Hepatocyte (in vitro differentiated cells): ENCODE data around the gene FAF1. TPM values are rescaled to one million over a fixed set of nuclear protein-coding genes. Genes with fewer than 3 reads are reported as not detected.

Source experiments
- DNase-seq: peaks from one replicate; pipeline ENCODE4 v3.0.0-alpha.2; 2016; ENCODE audit warnings: low spot score
- H2AFZ ChIP-seq: fragments of 200-600 bp; sonication (generic); 2 replicates; pipeline ENCODE4 v1.6.0; 2016; ENCODE audit warnings: antibody characterized with exemption, mild to moderate bottlenecking
- H3K27ac ChIP-seq: fragments of 200-600 bp; sonication (generic); 2 replicates; pipeline ENCODE4 v1.5.1; 2016; ENCODE audit warnings: mild to moderate bottlenecking
- H3K27me3 ChIP-seq: fragments of 200-600 bp; sonication (generic); 2 replicates; pipeline ENCODE4 v1.6.1; 2016
- H3K36me3 ChIP-seq: fragments of 200-600 bp; sonication (generic); replicated peaks from 2 replicates; pipeline ENCODE4 v1.5.1; 2016; ENCODE audit warnings: low read depth; ENCODE audit not compliant: insufficient read depth
- H3K4me1 ChIP-seq: fragments of 200-600 bp; sonication (generic); 2 replicates; pipeline ENCODE4 v1.5.1; 2016; ENCODE audit warnings: mild to moderate bottlenecking, moderate library complexity; ENCODE audit not compliant: insufficient read depth
- H3K4me2 ChIP-seq: fragments of 200-600 bp; sonication (generic); 2 replicates; pipeline ENCODE4 v1.6.0; 2016
- H3K4me3 ChIP-seq: fragments of 200-600 bp; sonication (generic); 2 replicates; pipeline ENCODE4 v1.5.1; 2016; ENCODE audit warnings: mild to moderate bottlenecking
- H3K79me2 ChIP-seq: fragments of 200-600 bp; sonication (generic); 2 replicates; pipeline ENCODE4 v1.6.0; 2017; ENCODE audit warnings: mild to moderate bottlenecking
- H3K9me2 ChIP-seq: fragments of 200-600 bp; sonication (generic); replicated peaks from 2 replicates; pipeline ENCODE4 v1.6.0; 2017; ENCODE audit warnings: mild to moderate bottlenecking; ENCODE audit not compliant: insufficient read depth
- H3K9me3 ChIP-seq: fragments of 200-600 bp; sonication (generic); 2 replicates; pipeline ENCODE4 v1.5.1; 2016; ENCODE audit warnings: low read depth, mild to moderate bottlenecking
- H4K20me1 ChIP-seq: fragments of 200-600 bp; sonication (generic); 2 replicates; pipeline ENCODE4 v1.6.0; 2016; ENCODE audit warnings: mild to moderate bottlenecking; ENCODE audit not compliant: insufficient read depth, poor library complexity, severe bottlenecking
- CTCF ChIP-seq: fragments of 200-600 bp; sonication (generic); IDR thresholded peaks from 2 replicates; pipeline ENCODE4 v1.5.1; 2016; ENCODE audit warnings: antibody characterized with exemption, mild to moderate bottlenecking; ENCODE audit not compliant: poor library complexity
- EZH2 ChIP-seq: fragments of 200-600 bp; sonication (generic); IDR thresholded peaks from 2 replicates; pipeline ENCODE4 v1.6.1; 2016; ENCODE audit warnings: antibody characterized with exemption, mild to moderate bottlenecking, borderline replicate concordance
- EZH2phosphoT487 ChIP-seq: fragments of 200-600 bp; sonication (generic); IDR thresholded peaks from one replicate; pipeline ENCODE4 v1.6.1; 2018; ENCODE audit warnings: antibody characterized with exemption, mild to moderate bottlenecking, low read depth, moderate library complexity; ENCODE audit not compliant: unreplicated experiment, severe bottlenecking
- WGBS: methylation state at CpG from one replicate; pipeline ENCODE4 v1.1.6; 2016; ENCODE audit warnings: low lambda C conversion rate; ENCODE audit errors: missing lambda C conversion rate; 5-methylcytosine and 5-hydroxymethylcytosine counted together
- polyA plus RNA-seq: library from polyadenylated mRNA; unstranded; fragments of >200 nt; fragmentation: Nextera tagmentation; extraction: Ambion mirVana; gene quantifications from 2 replicates; pipeline ENCODE4 v1.2.1, GENCODE V29; 2016
- total RNA-seq: library from RNA; depleted of rRNA; stranded (reverse); fragments of >200 nt; gene quantifications from 2 replicates; pipeline ENCODE4 v1.2.3, GENCODE V29; 2014

FAF1 gene
- total and polyA plus RNA-seq, 2 experiments from 2014 or later: 25.7 to 35.5 TPM

- no peak overlapping the region for H3K4me2 ChIP-seq
- peaks cover 17% of the 10 kb centered on the region for H3K4me1 ChIP-seq
- WGBS: 7% methylated on average over 34 of the region's 34 CpGs
- no peak for DNase-seq
- H2AFZ ChIP-seq: no peak overlapping the region
- H3K27ac ChIP-seq: no peak overlapping the region
- H3K27me3 ChIP-seq: peaks cover 100% of the 10 kb centered on the region
- H3K9me2 ChIP-seq: no peaks in the 10 kb centered on the region
- no peaks in the 10 kb centered on the region for H3K9me3 ChIP-seq
- H3K36me3 ChIP-seq: no peaks in the 10 kb centered on the region
- H3K4me3 ChIP-seq: no peak overlapping the region
- TF ChIP-seq EZH2phosphoT487 (no peak), EZH2 (no peak), CTCF (no peak)
- H3K79me2 ChIP-seq: no peaks in the 10 kb centered on the region
- H4K20me1 ChIP-seq: no peaks in the 10 kb centered on the region
Measured at GRCh38 chr1:50425376-50426107, 534.5 kb downstream of the FAF1 start.

DNA sequence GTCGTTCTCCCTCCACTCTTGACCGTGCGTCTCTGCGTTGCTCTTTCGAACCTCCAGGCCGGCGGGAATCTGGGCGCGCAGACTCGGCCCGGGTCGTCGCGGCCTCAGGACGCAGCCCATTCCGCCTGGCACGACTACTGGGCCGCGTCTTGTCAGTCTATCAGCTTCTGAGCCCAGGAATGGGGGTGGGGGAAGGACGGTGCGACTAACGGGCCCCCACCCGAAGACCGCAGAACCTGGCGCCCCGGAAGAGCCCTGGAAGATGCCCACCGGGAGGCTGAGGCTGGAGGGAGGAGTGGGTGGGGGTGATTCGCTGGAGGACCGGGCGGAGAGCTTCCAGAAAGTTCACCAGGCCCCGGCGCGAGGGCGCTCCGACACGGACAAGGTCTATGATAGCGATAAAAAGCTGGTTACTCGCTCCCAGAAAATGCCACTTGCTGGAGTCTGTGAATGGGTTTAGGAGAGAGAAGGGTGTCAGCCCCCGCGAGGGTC, 535.1 kb downstream of the FAF1 start:
- Histone ChIP-seq H4K20me1 (no peaks in the 10 kb centered on the region), H3K4me2 (peak overlapping the region; percentile 79), H2AFZ (peak overlapping the region; percentile 60), H3K36me3 (no peaks in the 10 kb centered on the region), H3K27ac (no peak overlapping the region), H3K9me3 (no peaks in the 10 kb centered on the region), H3K4me3 (no peak overlapping the region), H3K79me2 (no peaks in the 10 kb centered on the region), H3K4me1 (peaks cover 17% of the 10 kb centered on the region), H3K9me2 (no peaks in the 10 kb centered on the region), H3K27me3 (peaks cover 100% of the 10 kb centered on the region)
- TF ChIP-seq CTCF: no peak
- TF ChIP-seq EZH2phosphoT487: no peak
- peak; percentile 98 for TF ChIP-seq EZH2
- no peak for DNase-seq
- 3% methylated on average over 31 of the region's 40 CpGs for WGBS

GRCh38 chr1:50424045-50424883, 535.8 kb downstream of the FAF1 start:
- Histone ChIP-seq H2AFZ (peak overlapping the region; percentile 60), H3K79me2 (no peaks in the 10 kb centered on the region), H3K4me3 (peak overlapping the region; percentile 45), H3K9me2 (no peaks in the 10 kb centered on the region), H3K27ac (no peak overlapping the region), H3K4me2 (peak overlapping the region; percentile 79), H3K27me3 (peaks cover 100% of the 10 kb centered on the region), H3K4me1 (peaks cover 20% of the 10 kb centered on the region), H3K9me3 (no peaks in the 10 kb centered on the region), H4K20me1 (no peaks in the 10 kb centered on the region), H3K36me3 (no peaks in the 10 kb centered on the region)
- DNase-seq: no peak
- peak; percentile 57 for TF ChIP-seq EZH2phosphoT487
- TF ChIP-seq CTCF: no peak
- WGBS: 5% methylated on average over 35 of the region's 35 CpGs
